ENCODE results near the gene GALNTL6. TPM values are rescaled to one million over a fixed set of nuclear protein-coding genes. Genes with fewer than 3 reads are reported as not detected.

Gene GALNTL6
- total RNA-seq, 1 donor from 2014 or later = not detected

DNA sequence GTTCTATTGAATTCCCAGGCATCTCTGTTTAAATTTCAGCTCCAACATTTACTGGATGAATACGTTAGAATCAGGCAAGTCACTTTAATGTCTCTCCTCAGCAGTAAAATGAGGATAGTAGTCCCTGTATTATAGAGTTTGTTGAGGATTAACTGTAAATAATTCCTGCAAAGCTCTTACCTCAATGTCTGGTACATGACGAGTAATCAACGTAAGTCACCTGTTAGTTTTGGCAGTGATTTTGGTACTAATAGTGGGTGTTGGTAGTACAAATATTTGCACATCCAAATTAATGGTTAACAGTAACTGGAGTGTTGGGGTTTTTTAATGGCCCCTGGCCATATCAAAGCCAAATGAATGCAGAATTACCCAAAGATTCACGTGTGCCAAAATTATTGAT, 1165.6 kb downstream of the GALNTL6 start:
- intact Hi-C loops (cut with micrococcal nuclease) = no loop called here

DNA sequence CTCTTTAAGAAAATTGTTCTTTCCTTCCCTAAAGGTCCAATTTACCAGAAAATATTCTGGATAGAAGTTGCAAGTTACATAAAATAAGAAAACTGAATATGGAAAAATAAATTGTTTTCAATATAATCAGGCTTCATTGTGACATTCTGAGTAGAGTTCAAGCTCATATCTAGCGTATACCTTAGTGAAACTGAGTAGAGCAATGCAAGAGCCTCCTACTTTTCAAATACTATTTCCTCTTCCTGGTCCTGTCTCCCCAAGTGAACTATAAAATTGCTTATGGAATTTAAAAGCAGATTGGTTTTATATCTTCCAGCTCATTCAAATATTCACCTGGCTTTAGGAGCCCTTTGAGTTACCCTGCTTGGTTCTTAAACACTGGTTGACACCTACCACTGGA, 1166.1 kb downstream of the GALNTL6 start:
- intact Hi-C loops (cut with micrococcal nuclease) = no loop called here

DNA sequence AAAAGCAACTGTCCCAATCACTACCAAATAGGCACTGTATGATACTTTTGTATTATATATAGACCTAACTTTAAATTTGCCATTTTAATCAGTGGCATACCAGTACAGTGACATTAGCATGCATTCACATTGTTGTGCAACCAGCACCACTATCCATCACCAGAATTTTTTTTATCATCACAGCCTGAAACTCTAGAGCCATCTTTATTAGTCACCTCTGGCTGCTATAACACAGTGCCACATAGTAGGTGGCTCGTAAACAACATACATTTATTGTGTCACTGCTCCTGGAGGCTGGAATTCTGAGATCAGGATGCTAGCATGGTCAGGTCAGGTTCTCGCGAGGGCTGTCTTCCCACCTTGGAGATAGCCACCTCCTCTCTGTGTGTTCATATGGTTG, 1167.0 kb downstream of the GALNTL6 start:
- intact Hi-C loops (cut with micrococcal nuclease) = no loop called here

DNA sequence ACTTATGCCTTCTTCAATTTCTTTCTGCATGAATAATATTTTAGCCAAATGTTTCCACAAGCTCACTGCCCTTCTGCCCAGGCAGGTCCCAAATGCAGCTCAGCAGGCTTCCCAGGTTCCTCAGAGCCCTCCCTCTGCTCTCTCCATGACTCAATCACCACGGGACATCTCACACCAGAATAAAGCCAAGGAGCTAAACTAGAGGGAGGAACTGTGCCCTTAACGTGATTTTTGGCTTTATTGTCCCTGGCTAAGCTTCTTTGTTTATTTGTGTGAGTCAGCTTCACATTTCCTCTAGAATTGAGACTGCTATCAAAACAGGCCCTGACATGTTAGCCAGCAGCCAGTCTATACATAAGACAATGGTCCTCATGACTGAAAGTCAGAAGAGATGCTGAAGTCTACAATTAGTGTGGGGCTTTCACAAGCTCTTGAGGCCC, 1169.0 kb downstream of the GALNTL6 start:
- intact Hi-C loops (cut with micrococcal nuclease) = no loop called here

DNA sequence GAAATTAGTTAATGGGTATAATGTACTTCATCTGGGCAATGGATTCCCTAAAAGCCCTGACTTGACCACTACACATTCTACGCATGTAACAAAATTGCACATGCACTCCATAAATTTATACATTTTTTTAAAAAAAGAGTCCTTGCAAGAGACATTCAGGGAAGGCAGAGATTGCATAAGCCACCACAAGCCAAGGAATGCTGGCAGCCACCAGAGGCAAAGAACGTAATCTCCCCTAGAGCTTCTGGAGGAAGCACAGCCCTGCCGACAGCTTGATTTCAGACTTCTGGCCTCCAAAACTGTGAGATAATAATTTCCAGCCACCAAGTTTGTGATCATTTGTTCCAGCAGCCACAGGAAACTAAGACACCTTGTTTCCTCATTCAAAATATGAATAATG, 1169.8 kb downstream of the GALNTL6 start:
- intact Hi-C loops (cut with micrococcal nuclease) = no loop called here

DNA sequence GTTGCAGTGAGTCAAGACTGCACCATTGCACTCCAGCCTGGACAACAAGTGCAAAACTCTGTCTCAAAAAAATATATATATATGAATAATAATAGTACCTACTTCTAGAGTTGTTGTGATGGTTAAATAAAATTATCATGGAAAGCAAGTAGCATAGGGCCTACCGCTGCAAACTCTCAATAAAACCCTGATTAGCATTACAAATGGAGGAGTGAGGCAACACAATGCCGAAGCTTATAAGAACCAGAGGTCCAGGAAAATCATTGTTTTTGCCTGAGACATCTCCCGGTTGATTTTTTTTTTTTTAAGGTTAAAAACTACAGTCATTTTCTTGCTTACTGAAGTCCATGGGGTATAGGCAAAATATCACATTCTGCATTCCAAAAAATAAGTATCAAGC, 1170.4 kb downstream of the GALNTL6 start:
- intact Hi-C loops (cut with micrococcal nuclease) = no loop called here

DNA sequence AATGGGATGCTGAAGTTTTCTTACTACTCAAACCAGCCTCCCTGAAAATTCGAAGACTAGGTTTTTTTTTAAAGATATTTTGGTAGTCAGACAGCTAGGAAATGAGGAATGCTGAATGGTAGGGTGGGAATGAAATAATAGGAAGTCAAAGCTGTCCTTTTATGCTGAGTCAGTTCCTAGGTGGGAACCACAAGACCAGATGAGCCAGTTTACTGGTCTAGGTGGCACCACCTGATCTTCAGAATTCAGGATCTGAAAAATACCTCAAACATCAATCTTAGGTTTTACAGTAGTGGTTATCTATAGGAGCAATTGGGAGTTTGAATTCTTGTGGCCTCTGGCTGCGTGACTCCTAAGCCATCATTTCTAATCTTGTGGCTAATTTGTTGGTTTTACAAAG, 1172.3 kb downstream of the GALNTL6 start:
- intact Hi-C loops (cut with micrococcal nuclease) = no loop called here

DNA sequence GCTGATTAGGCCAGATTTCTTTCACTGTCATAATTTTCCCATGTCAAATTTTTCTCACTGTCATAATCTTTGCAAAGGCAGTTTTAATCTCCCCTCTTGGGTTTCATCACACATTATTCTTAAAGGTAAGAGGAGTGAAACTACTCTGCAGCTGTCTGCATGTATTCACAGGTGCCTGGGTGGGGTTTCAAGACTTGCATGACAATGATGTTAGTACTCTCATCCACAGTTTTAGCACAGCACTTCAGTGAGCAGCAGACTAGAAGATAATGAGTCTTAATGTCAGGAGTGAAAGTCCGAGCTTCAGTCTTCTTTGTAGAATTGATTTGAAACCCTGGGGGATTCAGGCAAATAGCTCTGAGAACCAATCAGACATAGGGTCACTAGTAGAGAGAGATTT, 1172.9 kb downstream of the GALNTL6 start:
- intact Hi-C loops (cut with micrococcal nuclease) = no loop called here

DNA sequence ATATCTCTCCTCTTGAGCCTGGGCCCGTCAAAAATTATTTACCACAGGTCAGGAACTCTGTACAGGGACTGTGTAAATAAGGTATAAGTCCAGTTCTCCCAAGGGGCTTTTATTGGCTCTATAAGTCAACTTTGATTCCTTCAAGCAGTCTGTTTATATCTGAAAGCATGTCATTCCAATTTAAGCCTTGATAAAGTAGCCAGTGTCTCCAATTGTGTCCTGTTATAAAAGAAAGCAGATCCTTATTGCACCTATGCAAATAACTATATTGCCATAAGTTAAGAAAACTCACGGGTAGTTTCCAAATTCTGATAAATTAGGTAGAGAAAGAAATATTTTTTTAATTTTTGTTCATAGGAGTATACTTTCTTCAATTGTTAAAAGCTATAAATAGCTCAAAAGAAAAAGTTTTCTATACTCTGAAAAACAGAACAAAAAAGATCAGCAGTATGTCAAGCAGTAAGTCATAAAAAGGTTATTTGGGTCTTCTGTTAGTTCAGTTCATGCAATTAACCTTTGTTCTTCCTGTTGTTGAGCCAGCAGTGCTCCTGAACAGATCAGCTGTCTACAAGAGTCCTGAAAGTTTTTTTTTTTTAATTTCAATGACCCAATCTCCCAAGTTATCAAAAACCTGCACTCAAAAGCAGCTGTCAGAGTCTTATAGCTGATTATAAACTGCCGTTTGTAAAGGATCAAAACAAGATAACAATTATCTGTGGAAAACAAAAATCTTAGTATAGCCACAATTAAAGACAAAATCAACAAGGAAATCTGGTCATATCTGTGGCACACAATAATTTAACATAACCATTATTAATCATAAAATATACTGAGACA, 1177.0 kb downstream of the GALNTL6 start:
- intact Hi-C loops (cut with micrococcal nuclease) = no loop called here

DNA sequence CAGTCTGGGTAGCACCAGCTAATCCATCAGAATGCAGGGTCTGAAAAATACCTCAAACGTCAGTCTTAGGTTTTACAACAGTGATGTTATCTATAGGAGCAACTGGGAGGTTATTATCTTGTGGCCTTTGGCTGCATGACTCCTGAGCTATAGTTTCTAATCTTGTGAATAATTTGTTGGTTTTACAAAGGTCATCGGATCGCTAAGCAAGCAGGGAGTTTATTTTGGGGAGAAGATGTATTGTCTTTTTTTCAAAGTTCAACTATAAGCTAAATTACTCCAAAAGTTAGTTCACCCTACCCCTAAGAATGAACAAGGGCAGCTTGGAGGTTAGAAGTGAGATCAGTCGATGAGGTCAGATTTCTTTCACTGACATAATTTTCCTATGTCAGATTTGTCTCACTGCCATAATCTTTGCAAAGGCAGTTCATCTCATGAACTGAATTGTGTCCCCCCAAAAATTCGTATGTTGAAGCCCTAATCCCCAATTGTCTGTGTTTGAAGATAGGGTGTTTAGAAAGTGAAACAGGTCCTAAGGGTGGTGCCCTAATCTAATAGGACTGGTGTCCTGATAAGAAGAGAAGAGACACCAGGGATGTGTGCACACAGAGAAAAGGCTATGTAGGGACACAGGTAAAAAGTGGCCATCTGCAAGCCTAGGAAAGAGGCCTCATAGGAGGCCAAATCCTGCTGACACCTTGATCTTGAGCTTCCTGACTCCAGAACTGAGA, 1179.6 kb downstream of the GALNTL6 start:
- intact Hi-C loops (cut with micrococcal nuclease) = no loop called here

DNA sequence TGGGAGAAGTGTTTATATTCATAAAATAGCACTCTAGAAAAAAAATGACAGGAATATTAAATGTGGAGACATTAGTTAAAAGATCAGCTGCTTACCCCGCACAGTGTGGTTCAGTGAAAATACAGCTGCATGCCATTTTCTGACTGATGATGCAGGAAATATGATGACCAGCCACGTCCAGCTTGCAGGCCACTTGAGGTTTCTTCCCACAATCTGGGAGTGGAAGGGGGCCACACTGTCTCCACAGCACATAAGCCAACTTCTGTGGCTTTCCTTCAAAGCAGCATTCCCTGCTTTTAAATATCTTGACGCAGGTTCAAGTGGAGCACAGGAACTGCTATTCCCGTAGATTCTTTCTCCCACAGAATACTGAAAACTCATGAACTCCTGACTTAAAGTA, 1182.0 kb downstream of the GALNTL6 start:
- intact Hi-C loops (cut with micrococcal nuclease) = no loop called here

DNA sequence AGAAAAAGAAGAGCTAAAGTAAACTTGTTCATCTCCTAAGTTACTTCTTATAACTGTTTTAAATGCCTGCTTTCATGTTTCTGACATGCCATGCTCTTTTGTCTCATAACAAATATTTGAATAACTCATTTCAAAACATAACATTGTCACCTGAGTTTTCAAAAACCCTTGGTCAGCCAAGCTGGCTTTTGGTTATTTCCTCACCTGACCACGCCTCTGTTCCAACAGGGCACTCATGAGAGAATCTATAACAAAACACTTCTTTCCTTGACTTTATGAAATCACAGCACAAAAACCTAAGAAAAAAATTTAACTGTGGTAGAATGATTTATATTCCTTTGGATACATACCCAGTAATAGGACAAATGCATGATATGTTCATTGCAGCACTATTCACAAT, 1182.5 kb downstream of the GALNTL6 start:
- intact Hi-C loops (cut with micrococcal nuclease) = no loop called here

DNA sequence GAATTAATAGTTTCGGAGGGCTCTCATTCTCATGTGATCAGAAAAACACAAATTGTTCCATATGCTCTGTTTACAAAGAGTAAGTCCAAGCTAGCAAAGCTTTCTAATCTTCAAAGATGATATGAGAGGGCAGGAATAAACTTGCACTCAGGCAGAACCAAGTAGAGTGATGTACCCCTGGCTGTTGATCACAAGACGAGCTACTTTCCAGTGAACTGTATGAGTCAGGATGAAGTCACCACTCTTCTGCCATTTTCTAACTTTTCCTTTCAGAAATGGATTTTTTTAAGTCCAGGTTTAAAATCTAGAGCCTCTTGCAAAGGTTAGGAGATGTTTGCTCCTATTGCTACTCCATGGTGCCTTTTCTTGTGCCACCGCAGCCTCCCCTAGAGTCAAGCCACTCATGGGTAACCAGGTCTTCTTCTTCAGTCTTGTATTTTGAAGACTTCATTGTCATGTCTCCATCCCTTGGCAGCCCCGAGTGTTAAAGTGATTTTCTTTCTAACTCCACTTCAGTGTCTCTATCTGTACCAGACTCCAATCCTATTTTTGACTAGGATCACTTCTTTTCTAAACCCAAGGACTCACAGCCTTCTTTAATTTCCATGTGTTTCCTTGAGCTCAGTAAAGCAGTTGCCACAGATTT, 1183.5 kb downstream of the GALNTL6 start:
- intact Hi-C loops (cut with micrococcal nuclease) = no loop called here

DNA sequence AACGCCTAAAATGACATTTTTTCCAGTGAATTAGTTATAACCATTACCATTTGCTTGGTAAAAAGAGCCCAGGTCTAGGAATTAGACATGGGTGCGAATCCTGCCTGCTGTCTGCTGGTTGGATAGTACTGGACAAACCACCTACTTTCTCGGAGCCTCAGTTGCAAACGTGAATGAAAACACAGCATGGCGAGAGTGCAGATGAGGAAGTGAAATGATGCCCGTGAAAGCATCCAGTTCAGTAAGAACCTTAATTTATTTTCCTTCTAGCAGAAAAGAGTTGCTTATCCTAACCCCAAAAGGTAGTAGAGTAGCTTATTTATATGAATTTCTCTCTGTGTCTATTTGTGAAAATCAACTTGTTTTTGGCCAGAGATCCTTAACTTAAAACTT, 1184.0 kb downstream of the GALNTL6 start:
- intact Hi-C loops (cut with micrococcal nuclease) = no loop called here

DNA sequence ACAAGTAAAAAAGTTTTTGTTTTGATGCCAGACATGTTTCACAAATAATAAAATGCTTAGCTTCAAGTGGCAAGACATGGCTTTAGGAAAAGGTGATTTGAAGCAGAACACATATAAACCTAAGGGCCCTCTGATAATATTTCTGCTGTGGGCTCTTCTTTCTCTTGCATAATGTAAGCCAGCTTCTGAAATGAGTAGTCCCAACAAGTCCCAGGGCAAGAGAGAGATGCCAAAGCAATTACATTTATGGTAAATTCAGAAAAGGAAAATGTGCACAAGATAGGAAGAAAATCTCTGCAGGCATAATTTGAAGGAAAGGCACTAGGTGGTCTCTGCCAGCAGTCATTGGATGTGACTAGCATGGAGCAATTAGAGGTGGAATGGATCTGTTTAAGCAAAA, 1184.7 kb downstream of the GALNTL6 start:
- intact Hi-C loops (cut with micrococcal nuclease) = no loop called here

DNA sequence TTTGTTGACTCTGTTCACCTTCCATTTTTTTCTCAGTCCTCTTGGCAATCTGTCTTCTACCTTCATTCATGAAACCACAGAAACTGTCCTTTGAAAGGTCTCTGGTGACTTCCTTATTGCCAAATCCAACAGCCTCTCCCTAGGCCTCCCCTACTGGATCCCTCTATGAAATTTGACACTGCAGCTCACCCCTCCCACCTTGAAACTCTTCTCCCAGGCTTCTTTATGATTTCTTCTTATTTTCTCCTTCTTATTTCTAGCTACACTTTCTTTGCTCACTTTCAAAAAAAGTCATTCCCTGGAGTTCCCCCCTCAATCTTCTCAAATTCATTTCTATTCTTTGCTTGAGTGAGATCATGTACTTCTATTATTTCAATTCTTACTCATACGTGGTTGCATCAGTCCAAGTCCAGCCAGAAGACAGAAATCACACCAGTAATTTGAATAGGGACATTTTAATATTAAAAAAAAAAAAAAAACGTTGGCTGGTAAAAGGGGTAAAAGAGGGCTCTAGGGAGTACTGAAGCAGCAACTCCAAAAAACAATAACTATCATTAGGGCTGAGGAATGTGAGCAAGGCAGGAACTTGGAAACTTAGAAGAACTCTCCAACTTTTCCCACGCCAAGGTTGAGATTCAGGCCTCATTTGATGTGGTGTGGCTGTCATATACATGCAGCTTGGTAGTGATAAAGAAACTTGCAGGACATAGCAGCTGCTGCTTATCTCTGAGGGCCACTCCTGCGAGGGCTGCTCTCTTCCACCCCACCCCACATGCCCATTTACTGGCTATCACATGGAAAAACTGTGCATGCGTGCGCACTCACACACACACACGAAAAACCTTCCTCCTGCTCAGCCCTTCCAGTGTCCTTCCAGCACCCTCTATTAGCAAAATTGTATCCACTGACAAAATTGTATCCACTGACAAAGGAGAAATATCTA, 1185.6 kb downstream of the GALNTL6 start:
- intact Hi-C loops (cut with micrococcal nuclease) = no loop called here

DNA sequence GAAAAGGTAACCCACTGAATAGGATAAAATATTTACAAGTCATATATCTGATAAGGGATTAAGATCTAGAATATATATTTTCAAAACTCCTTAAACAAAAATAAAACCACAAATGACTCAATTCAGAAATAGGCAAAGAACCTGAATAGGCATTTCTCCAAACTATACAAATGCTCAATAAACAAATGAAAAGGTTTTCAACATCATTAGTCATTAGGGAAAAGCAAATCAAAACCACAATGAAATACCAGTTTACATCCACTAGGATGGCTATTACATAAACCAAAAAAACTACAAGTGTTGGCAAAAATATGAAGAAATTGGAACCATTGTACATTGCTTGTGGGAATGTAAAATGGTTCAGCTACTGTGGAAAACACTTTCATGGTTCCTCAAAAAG, 1188.4 kb downstream of the GALNTL6 start:
- intact Hi-C loops (cut with micrococcal nuclease) = no loop called here

DNA sequence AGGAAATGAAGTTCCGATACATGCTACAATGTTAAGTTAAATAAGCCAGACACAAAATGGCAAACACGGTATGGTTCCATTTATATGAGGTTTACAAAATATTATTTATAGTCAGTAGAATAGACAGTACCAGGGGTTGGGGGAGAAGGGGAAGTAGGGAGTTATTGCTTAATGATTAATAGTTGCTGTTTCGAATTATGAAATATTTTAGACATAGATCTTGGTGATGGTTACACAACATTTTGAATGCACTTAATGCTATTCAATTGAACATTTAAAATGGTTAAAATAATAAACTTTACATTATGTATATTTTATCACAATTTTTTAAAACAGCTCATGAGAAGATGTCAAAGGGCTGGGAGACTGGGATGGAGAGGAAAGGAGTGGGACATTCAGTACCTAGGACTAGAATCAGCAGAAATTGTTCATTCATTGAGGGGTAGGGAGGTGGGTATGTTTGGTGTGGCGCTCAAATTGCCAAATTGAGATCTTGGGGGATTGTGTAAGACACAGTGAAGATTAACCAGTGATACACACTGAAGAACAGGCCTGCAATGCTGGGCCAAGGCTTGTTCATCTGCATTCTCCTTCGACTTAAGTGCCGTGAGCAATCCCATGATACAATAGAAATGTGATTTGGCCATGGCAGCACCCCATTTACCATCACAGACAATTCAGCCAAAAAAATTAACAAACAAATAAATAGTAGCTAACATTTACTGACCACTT, 1189.8 kb downstream of the GALNTL6 start:
- intact Hi-C loops (cut with micrococcal nuclease) = no loop called here

DNA sequence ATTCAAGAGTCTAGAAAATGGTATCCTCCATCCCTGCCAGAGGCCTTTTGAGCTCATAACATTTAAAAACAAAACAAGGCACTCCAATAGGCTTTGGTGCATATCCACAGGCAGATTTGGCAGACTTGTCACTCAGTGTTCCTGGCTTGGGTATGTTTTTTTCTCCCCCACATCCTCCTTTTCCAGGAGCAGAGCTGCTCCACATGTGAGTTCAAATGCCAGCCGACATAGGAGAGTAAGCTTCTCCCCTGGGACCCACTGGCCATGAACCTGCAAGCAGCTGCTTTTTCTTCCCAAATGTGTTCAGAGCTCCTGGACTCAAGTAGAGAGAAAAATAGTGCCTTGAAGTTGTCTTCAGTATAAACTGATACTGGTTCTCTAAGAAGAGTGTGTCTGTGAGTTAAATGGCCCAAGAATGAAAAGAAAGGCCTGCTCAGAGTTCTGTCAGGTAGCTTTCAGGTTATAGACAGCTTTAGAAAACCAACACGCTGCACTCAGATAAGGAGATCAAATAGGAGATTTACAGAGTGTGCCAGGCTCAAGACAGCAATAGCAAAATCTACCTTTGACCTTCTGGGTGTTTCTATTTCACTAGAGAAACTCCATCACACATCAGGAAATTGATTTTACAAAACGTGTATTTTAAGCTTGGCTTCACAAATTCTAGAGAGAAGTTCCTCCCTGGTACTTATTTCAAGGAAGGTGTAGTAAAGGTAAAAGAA, 1192.9 kb downstream of the GALNTL6 start:
- intact Hi-C loops (cut with micrococcal nuclease) = no loop called here

DNA sequence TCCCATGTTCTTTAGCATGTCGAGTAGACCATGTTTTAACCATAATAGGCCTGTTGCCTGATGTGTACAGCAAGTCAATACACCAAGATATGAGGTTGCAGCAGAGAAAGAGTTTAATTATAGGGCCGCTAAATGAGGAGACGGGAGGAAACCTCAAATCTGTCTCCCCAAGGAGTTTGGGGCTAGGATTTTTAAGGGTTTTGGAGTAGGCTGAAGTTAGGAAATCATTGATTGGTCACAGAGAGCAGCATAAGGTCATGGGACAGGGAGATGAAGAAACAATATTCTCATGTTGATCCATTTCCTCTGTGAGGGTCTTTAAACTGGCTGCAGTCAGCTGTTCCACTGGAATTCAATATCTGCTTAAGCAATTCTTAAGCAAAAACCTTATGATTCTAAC, 1195.2 kb downstream of the GALNTL6 start:
- intact Hi-C loops (cut with micrococcal nuclease) = no loop called here

Measured in T-helper 1 cell treated with Interleukin-12 subunit alpha and Interleukin-12 subunit beta and Interleukin-4 antibody, amounts not matched to agents 30 ng/mL and 1 ng/mL, for 36 hours (primary cell).